Measurements from ENCODE around the gene RAB26. TPM values are rescaled to one million over a fixed set of nuclear protein-coding genes. Genes with fewer than 3 reads are reported as not detected.

RAB26 gene
- total and polyA plus RNA-seq, 2 experiments from 2014 or later, result 4.1 to 8.7 TPM

- Mint-ChIP-seq H3K4me3 (no peak overlapping the region), H3K27me3 (ENCODE audit: insufficient read depth, low read depth, poor library complexity) (peaks cover 15% of the 10 kb centered on the region), H3K9me3 (no peaks in the 10 kb centered on the region), H3K27ac (no peak overlapping the region), H3K4me1 (peaks cover 6% of the 10 kb centered on the region), H3K36me3 (ENCODE audit: low read depth) (no peaks in the 10 kb centered on the region; the same call in 2 of the 3 replicates)
- Histone ChIP-seq H3K4me3 (no peak overlapping the region), H3K4me2 (no peak overlapping the region), H3K9me2 (ENCODE audit: insufficient read depth) (no peaks in the 10 kb centered on the region), H3K79me2 (replicated peaks; ENCODE audit: insufficient read depth) (no peaks in the 10 kb centered on the region), H3K4me1 (ENCODE audit: insufficient read depth) (no peaks in the 10 kb centered on the region), H3K36me3 (ENCODE audit: insufficient read depth) (no peaks in the 10 kb centered on the region), H4K20me1 (replicated peaks; ENCODE audit: insufficient read depth) (no peaks in the 10 kb centered on the region), H3K27me3 (ENCODE audit: insufficient read depth) (no peaks in the 10 kb centered on the region), H2AFZ (no peak overlapping the region), H3K27ac (ENCODE audit: low read depth) (no peak overlapping the region), H3F3A (replicated peaks; ENCODE audit: low read depth) (no peaks in the 10 kb centered on the region)
- ATAC-seq (no peak), DNase-seq (ENCODE audit: low spot score) (no peak)
- TF ChIP-seq EZH2 (IDR thresholded peaks at IDR 0.05; ENCODE audit: low read depth, unreplicated experiment) (no peak), REST (IDR thresholded peaks at IDR 0.05; ENCODE audit: unreplicated experiment) (no peak)
Observed at GRCh38 chr16:2184962-2185361, 36.5 kb downstream of the RAB26 start.

GRCh38 chr16:2186064-2186463 is 37.6 kb downstream of the RAB26 start:
- Histone ChIP-seq H3K79me2 (replicated peaks; ENCODE audit: insufficient read depth) (no peaks in the 10 kb centered on the region), H3K4me1 (ENCODE audit: insufficient read depth) (no peaks in the 10 kb centered on the region), H2AFZ (no peak overlapping the region), H3K9me2 (ENCODE audit: insufficient read depth) (no peaks in the 10 kb centered on the region), H4K20me1 (replicated peaks; ENCODE audit: insufficient read depth) (no peaks in the 10 kb centered on the region), H3K4me2 (no peak overlapping the region), H3K27me3 (ENCODE audit: insufficient read depth) (no peaks in the 10 kb centered on the region), H3K4me3 (no peak overlapping the region), H3F3A (replicated peaks; ENCODE audit: low read depth) (no peaks in the 10 kb centered on the region), H3K36me3 (ENCODE audit: insufficient read depth) (no peaks in the 10 kb centered on the region), H3K27ac (ENCODE audit: low read depth) (no peak overlapping the region)
- H3K27ac Mint-ChIP-seq, result no peak overlapping the region
- no peaks in the 10 kb centered on the region for H3K9me3 Mint-ChIP-seq
- DNase-seq (ENCODE audit: low spot score), result no peak
- H3K27me3 Mint-ChIP-seq (ENCODE audit: insufficient read depth, low read depth, poor library complexity), result peaks cover 15% of the 10 kb centered on the region
- H3K4me3 Mint-ChIP-seq, result no peak overlapping the region; the same call in 2 of the 3 replicates
- H3K36me3 Mint-ChIP-seq (ENCODE audit: low read depth), result no peaks in the 10 kb centered on the region; the same call in 2 of the 3 replicates
- ATAC-seq, result no peak
- peaks cover 6% of the 10 kb centered on the region for H3K4me1 Mint-ChIP-seq
- no peak for TF ChIP-seq ZNF462 (CRISPR knock-in tag; IDR thresholded peaks at IDR 0.05)
- no peak for TF ChIP-seq REST (IDR thresholded peaks at IDR 0.05; ENCODE audit: unreplicated experiment)
- no peak for TF ChIP-seq ETS1 (IDR thresholded peaks at IDR 0.05)
- TF ChIP-seq NANOG (IDR thresholded peaks at IDR 0.05; ENCODE audit: borderline replicate concordance), result no peak
- no peak for TF ChIP-seq POLR2AphosphoS5 (IDR thresholded peaks at IDR 0.05; ENCODE audit: low read depth)
- TF ChIP-seq ZNF331 (CRISPR knock-in tag; IDR thresholded peaks at IDR 0.05; ENCODE audit: low read depth), result no peak

Data from GM23338 (cell line).